DOHH2 (cell line): Measurements from ENCODE around the gene AGBL1.

Experiments used
- H3F3A ChIP-seq: fragments of 200-600 bp; sonication (generic), shearing (Covaris generic); 2 replicates; pipeline ENCODE4 v1.6.0; 2016; ENCODE audit warnings: antibody characterized with exemption, mild to moderate bottlenecking; ENCODE audit not compliant: control insufficient read depth, insufficient read depth
- H3K27ac ChIP-seq: fragments of 200-600 bp; sonication (generic); 2 replicates; pipeline ENCODE4 v1.5.1; 2014; ENCODE audit warnings: low read depth, mild to moderate bottlenecking, low read length, moderate library complexity
- H3K27me3 ChIP-seq: fragments of 200-600 bp; sonication (generic); 2 replicates; pipeline ENCODE4 v1.6.1; 2014; ENCODE audit warnings: mild to moderate bottlenecking, low read length, mixed read lengths; ENCODE audit not compliant: control insufficient read depth
- H3K36me3 ChIP-seq: fragments of 200-600 bp; sonication (generic); 2 replicates; pipeline ENCODE4 v1.6.1; 2014; ENCODE audit warnings: mild to moderate bottlenecking, low read length, moderate library complexity, mixed read lengths; ENCODE audit not compliant: control insufficient read depth
- H3K4me1 ChIP-seq: fragments of 200-600 bp; sonication (generic); 2 replicates; pipeline ENCODE4 v1.6.1; 2014; ENCODE audit warnings: mild to moderate bottlenecking, low read length, mixed read lengths; ENCODE audit not compliant: control insufficient read depth
- H3K4me2 ChIP-seq: fragments of 200-600 bp; sonication (generic); 2 replicates; pipeline ENCODE4 v1.6.0; 2014; ENCODE audit warnings: mild to moderate bottlenecking, low read length, moderate library complexity
- H3K4me3 ChIP-seq: fragments of 200-600 bp; sonication (generic); 2 replicates; pipeline ENCODE4 v1.5.1; 2014; ENCODE audit warnings: mild to moderate bottlenecking, low read length, mixed read lengths
- H3K79me2 ChIP-seq: fragments of 200-600 bp; sonication (generic); 2 replicates; pipeline ENCODE4 v1.6.1; 2014; ENCODE audit warnings: mild to moderate bottlenecking, low read length, mixed read lengths; ENCODE audit not compliant: control insufficient read depth
- H3K9me2 ChIP-seq: fragments of 200-600 bp; sonication (generic); replicated peaks from 2 replicates; pipeline ENCODE4 v1.6.1; 2014; ENCODE audit warnings: mild to moderate bottlenecking, low read length, mixed read lengths; ENCODE audit not compliant: control insufficient read depth
- H3K9me3 ChIP-seq: fragments of 200-600 bp; sonication (generic); 2 replicates; pipeline ENCODE4 v1.6.1; 2014; ENCODE audit warnings: antibody characterized with exemption, low read length, mixed read lengths; ENCODE audit not compliant: control insufficient read depth, insufficient read depth
- H4K20me1 ChIP-seq: fragments of 200-600 bp; sonication (generic); 2 replicates; pipeline ENCODE4 v1.6.0; 2014; ENCODE audit warnings: low read depth, mild to moderate bottlenecking, antibody characterized with exemption, low read length, moderate library complexity; ENCODE audit not compliant: control insufficient read depth, insufficient read depth
- EZH2phosphoT487 ChIP-seq: fragments of 200-600 bp; sonication (generic); IDR thresholded peaks from 2 replicates; pipeline ENCODE4 v1.6.1; 2017; ENCODE audit warnings: borderline replicate concordance, mild to moderate bottlenecking, antibody characterized with exemption, low read length, moderate library complexity, mixed read lengths
- TF ChIP-seq, protein P1 (sequence below): fragments of 200-600 bp; sonication (generic); IDR thresholded peaks from one replicate; pipeline ENCODE4 v1.5.1; 2014; ENCODE audit warnings: antibody characterized with exemption, mild to moderate bottlenecking, low read depth, low read length; ENCODE audit not compliant: poor library complexity, severe bottlenecking

Gene AGBL1

DNA sequence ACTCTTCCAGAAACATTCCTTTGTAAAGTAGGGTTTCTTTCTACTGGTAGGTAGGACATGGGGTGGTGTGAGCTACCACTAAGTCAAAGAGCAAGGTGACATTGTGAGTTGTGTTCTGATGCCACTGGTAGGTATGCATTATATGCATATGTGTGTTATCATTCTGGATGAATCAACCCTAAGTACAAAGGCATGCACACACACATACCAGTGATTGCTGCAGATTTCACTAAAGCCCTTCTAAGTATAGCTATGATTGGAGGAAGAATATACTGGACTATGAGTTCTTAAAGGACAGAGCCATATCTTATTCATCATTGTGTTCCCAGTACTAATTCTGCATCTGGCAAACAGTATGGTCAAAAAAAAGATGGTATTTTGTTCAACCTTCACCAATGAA is 646.0 kb downstream of the AGBL1 start:
- Histone ChIP-seq H3K79me2 (no peaks in the 10 kb centered on the region), H3K27me3 (no peaks in the 10 kb centered on the region), H3K4me1 (no peaks in the 10 kb centered on the region), H3K4me2 (no peak overlapping the region), H4K20me1 (no peaks in the 10 kb centered on the region), H3K9me3 (no peaks in the 10 kb centered on the region), H3F3A (no peaks in the 10 kb centered on the region), H3K9me2 (no peaks in the 10 kb centered on the region), H3K27ac (no peak overlapping the region), H3K4me3 (no peak overlapping the region), H3K36me3 (no peaks in the 10 kb centered on the region)
- no peak for TF ChIP-seq EZH2phosphoT487
- TF ChIP-seq, protein P1, sequence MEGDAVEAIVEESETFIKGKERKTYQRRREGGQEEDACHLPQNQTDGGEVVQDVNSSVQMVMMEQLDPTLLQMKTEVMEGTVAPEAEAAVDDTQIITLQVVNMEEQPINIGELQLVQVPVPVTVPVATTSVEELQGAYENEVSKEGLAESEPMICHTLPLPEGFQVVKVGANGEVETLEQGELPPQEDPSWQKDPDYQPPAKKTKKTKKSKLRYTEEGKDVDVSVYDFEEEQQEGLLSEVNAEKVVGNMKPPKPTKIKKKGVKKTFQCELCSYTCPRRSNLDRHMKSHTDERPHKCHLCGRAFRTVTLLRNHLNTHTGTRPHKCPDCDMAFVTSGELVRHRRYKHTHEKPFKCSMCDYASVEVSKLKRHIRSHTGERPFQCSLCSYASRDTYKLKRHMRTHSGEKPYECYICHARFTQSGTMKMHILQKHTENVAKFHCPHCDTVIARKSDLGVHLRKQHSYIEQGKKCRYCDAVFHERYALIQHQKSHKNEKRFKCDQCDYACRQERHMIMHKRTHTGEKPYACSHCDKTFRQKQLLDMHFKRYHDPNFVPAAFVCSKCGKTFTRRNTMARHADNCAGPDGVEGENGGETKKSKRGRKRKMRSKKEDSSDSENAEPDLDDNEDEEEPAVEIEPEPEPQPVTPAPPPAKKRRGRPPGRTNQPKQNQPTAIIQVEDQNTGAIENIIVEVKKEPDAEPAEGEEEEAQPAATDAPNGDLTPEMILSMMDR: no peak

DNA sequence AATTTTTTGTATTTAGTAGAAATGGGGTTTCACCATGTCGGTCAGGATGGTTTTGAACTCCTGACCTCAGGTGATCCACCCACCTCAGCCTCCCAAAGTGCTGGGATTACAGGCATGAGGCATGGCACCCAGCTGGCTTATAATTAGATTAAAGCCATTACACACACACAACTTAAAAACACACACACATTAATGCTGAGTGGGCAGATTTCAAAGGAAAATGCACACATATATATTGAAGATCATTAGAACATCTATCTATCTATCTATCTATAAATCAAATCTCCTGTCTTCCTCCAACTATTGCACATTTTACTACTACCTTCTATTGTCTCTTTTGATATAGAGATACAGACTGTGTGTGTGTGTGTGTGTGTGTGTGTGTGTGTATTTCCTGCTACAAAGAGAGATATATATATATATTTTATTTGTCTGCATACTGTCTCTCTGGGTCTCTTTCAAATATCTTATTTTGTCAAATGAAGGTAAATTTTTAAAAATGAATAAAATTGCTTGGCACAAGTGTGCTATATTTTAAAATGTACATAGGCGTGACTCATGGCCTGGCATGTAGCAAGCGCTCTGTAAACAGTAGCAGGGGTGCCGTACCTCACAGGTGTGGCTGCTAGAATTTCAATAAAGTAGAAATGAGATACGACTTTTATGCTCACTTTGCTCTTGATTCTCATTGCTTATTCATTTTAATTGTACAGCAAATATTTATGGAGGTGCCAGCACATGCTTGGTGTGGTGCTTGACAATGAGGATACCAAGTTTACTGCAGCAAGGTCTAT is 655.8 kb downstream of the AGBL1 start:
- Histone ChIP-seq H3K4me3 (no peak overlapping the region), H3K36me3 (no peaks in the 10 kb centered on the region), H3K4me2 (no peak overlapping the region), H3K4me1 (no peaks in the 10 kb centered on the region), H3K27ac (no peak overlapping the region), H3K79me2 (no peaks in the 10 kb centered on the region), H3K9me2 (no peaks in the 10 kb centered on the region), H4K20me1 (no peaks in the 10 kb centered on the region), H3F3A (no peaks in the 10 kb centered on the region), H3K27me3 (no peaks in the 10 kb centered on the region), H3K9me3 (no peaks in the 10 kb centered on the region)
- TF ChIP-seq EZH2phosphoT487: no peak
- TF ChIP-seq, protein P1: no peak

DNA sequence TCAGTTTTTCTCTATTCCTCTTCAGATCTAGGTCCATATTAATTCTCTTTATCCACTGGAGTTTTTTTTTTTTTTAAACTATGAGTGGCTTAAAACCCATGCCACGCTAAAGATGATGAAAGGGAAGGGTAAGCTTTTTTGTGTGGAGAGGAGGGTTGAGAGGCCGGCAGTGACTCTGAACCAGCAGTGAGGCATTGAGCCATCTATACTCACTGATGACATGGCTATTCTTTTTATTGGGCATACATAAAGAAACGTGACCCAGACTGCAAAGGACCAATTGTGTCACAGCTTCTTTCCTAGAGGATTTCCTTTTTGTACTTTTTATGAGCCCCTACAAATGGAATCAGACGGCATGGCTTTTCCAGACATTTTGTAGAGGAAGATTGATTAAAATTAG is 662.2 kb downstream of the AGBL1 start:
- TF ChIP-seq, protein P1: no peak
- TF ChIP-seq EZH2phosphoT487: no peak
- Histone ChIP-seq H3K9me2 (no peaks in the 10 kb centered on the region), H3K4me1 (no peaks in the 10 kb centered on the region), H3F3A (no peaks in the 10 kb centered on the region), H3K9me3 (no peaks in the 10 kb centered on the region), H3K79me2 (no peaks in the 10 kb centered on the region), H3K4me2 (no peak overlapping the region), H3K36me3 (no peaks in the 10 kb centered on the region), H3K27me3 (no peaks in the 10 kb centered on the region), H3K27ac (no peak overlapping the region), H3K4me3 (no peak overlapping the region), H4K20me1 (no peaks in the 10 kb centered on the region)
